ENCODE data around the gene PITPNM3.

Gene PITPNM3

GRCh38 chr17:6592173-6592572 is 35.8 kb upstream of the PITPNM3 start:
- ATAC-seq, result 0 out of 3 replicates have a peak, but pooled peaks have one; percentile 16
- TF ChIP-seq PATZ1 (CRISPR knock-in tag; IDR thresholded peaks at IDR 0.05; ENCODE audit: borderline replicate concordance), result no peak
- no peak for TF ChIP-seq ISL1 (CRISPR knock-in tag; IDR thresholded peaks at IDR 0.05)
- no peak for TF ChIP-seq SNAI2 (CRISPR knock-in tag; IDR thresholded peaks at IDR 0.05)
- TF ChIP-seq CREB5 (CRISPR knock-in tag; IDR thresholded peaks at IDR 0.05; ENCODE audit: low read depth), result no peak
- TF ChIP-seq ZNF70 (CRISPR knock-in tag; IDR thresholded peaks at IDR 0.05), result no peak
- no peak for TF ChIP-seq ZNF8 (CRISPR knock-in tag; IDR thresholded peaks at IDR 0.05)
- no peak for TF ChIP-seq TCF4 (CRISPR knock-in tag; IDR thresholded peaks at IDR 0.05; ENCODE audit: borderline replicate concordance)
- TF ChIP-seq ZFP3 (CRISPR knock-in tag; IDR thresholded peaks at IDR 0.05), result no peak
- TF ChIP-seq CSRNP3 (CRISPR knock-in tag; IDR thresholded peaks at IDR 0.05), result no peak
- TF ChIP-seq POU6F1 (CRISPR knock-in tag; IDR thresholded peaks at IDR 0.05; ENCODE audit: borderline replicate concordance, low read depth), result no peak
- no peak for TF ChIP-seq GLIS3 (CRISPR knock-in tag; IDR thresholded peaks at IDR 0.05)
- no peak for TF ChIP-seq BACH2 (CRISPR knock-in tag; IDR thresholded peaks at IDR 0.05; ENCODE audit: borderline replicate concordance)
- no peak for TF ChIP-seq ESRRG (CRISPR knock-in tag; IDR thresholded peaks at IDR 0.05)
- TF ChIP-seq CSDC2 (CRISPR knock-in tag; IDR thresholded peaks at IDR 0.05), result no peak
- TF ChIP-seq TSHZ2 (CRISPR knock-in tag; IDR thresholded peaks at IDR 0.05), result no peak
- TF ChIP-seq RARB (CRISPR knock-in tag; IDR thresholded peaks at IDR 0.05), result no peak

- ATAC-seq, result peak; percentile 47; the same call in 2 of the 3 replicates
- no peak for TF ChIP-seq TSHZ2 (CRISPR knock-in tag; IDR thresholded peaks at IDR 0.05)
- TF ChIP-seq ARNTL (CRISPR knock-in tag; IDR thresholded peaks at IDR 0.05; ENCODE audit: borderline replicate concordance, low read depth), result no peak
- TF ChIP-seq PATZ1 (CRISPR knock-in tag; IDR thresholded peaks at IDR 0.05; ENCODE audit: borderline replicate concordance), result no peak
- no peak for TF ChIP-seq ZC3H10 (CRISPR knock-in tag; IDR thresholded peaks at IDR 0.05)
- TF ChIP-seq TOX (CRISPR knock-in tag; IDR thresholded peaks at IDR 0.05; ENCODE audit: borderline replicate concordance), result no peak
- no peak for TF ChIP-seq CSRNP3 (CRISPR knock-in tag; IDR thresholded peaks at IDR 0.05)
- no peak for TF ChIP-seq TCF4 (CRISPR knock-in tag; IDR thresholded peaks at IDR 0.05; ENCODE audit: borderline replicate concordance)
- TF ChIP-seq OSR1 (CRISPR knock-in tag; IDR thresholded peaks at IDR 0.05), result no peak
- no peak for TF ChIP-seq ISL1 (CRISPR knock-in tag; IDR thresholded peaks at IDR 0.05)
- TF ChIP-seq PPARA (CRISPR knock-in tag; IDR thresholded peaks at IDR 0.05; ENCODE audit: borderline replicate concordance), result no peak
- no peak for TF ChIP-seq ZNF8 (CRISPR knock-in tag; IDR thresholded peaks at IDR 0.05)
- no peak for TF ChIP-seq ZNF565 (CRISPR knock-in tag; conservative IDR thresholded peaks at IDR 0.05; ENCODE audit: low read depth)
- TF ChIP-seq ZFP30 (CRISPR knock-in tag; IDR thresholded peaks at IDR 0.05), result no peak
Measured at GRCh38 chr17:6591599-6592158, 35.3 kb upstream of the PITPNM3 start.

Data from SK-N-SH treated with all-trans-retinoic acid at 6 μM for 48 hours (cell line).